ENCODE data around the gene DDX20.

GRCh38 chr1:111750856-111751255, 4.8 kb upstream of the DDX20 start:
- TF ChIP-seq POLR2AphosphoS5 (IDR thresholded peaks at IDR 0.05) = no peak
- TF ChIP-seq POLR2A (IDR thresholded peaks at IDR 0.05) = no peak
- no peak for TF ChIP-seq CTCF (IDR thresholded peaks at IDR 0.05)

Data from upper lobe of left lung (tissue), 4 donors.